Left ventricle myocardium inferior (tissue), 1 donor: ENCODE data around the gene TAF1C. TPM values are rescaled to one million over a fixed set of nuclear protein-coding genes. Genes with fewer than 3 reads are reported as not detected.

Experiments
- DNase-seq: peaks from one replicate; pipeline ENCODE4 v3.0.0-alpha.2; 2020
- H3K27ac ChIP-seq: fragments of 200-600 bp; replicated peaks from 2 replicates; pipeline ENCODE4 v1.8.0; 2021
- H3K27me3 ChIP-seq: fragments of 200-600 bp; 2 replicates; pipeline ENCODE4 v1.8.0; 2021; ENCODE audit warnings: low read depth
- H3K36me3 ChIP-seq: fragments of 200-600 bp; 2 replicates; pipeline ENCODE4 v1.8.0; 2021
- H3K4me1 ChIP-seq: fragments of 200-600 bp; 2 replicates; pipeline ENCODE4 v1.8.0; 2021
- H3K4me3 ChIP-seq: fragments of 200-600 bp; 2 replicates; pipeline ENCODE4 v1.8.0; 2021; ENCODE audit warnings: mild to moderate bottlenecking, moderate library complexity
- H3K9me3 ChIP-seq: fragments of 200-600 bp; replicated peaks from 2 replicates; pipeline ENCODE4 v1.8.0; 2021
- intact Hi-C: fragments of 100-400 bp; cut with micrococcal nuclease; formaldehyde crosslinking; loops from one replicate; pipeline ENCODE4 v1.11.0; 2022
- total RNA-seq: library from RNA; stranded (reverse); fragmentation: NEBNext Ultra II Directional; extraction: Animal tissue kit (Norgen Biotek cat#: 25700); gene quantifications from one replicate; pipeline ENCODE4 v1.2.1, GENCODE V29; 2021
- TF ChIP-seq, protein P1 (sequence below): fragments of 200-600 bp; IDR thresholded peaks from 2 replicates; pipeline ENCODE4 v1.8.0; 2021; ENCODE audit warnings: antibody characterized with exemption, mild to moderate bottlenecking, borderline replicate concordance
- donor health status: DM: no; HTN: yes; CAD: no; lungs with severe emphysema.

TAF1C gene
- total RNA-seq, 1 donor from 2014 or later = 29.0 TPM

GRCh38 chr16:84155226-84155625 lies 31.6 kb downstream of the TAF1C start:
- Histone ChIP-seq H3K4me3 (no peak overlapping the region), H3K4me1 (no peaks in the 10 kb centered on the region), H3K27ac (no peak overlapping the region), H3K36me3 (no peaks in the 10 kb centered on the region), H3K9me3 (no peaks in the 10 kb centered on the region), H3K27me3 (peaks cover 25% of the 10 kb centered on the region)
- intact Hi-C loops = no loop called here
- no peak for DNase-seq
- TF ChIP-seq, protein P1, sequence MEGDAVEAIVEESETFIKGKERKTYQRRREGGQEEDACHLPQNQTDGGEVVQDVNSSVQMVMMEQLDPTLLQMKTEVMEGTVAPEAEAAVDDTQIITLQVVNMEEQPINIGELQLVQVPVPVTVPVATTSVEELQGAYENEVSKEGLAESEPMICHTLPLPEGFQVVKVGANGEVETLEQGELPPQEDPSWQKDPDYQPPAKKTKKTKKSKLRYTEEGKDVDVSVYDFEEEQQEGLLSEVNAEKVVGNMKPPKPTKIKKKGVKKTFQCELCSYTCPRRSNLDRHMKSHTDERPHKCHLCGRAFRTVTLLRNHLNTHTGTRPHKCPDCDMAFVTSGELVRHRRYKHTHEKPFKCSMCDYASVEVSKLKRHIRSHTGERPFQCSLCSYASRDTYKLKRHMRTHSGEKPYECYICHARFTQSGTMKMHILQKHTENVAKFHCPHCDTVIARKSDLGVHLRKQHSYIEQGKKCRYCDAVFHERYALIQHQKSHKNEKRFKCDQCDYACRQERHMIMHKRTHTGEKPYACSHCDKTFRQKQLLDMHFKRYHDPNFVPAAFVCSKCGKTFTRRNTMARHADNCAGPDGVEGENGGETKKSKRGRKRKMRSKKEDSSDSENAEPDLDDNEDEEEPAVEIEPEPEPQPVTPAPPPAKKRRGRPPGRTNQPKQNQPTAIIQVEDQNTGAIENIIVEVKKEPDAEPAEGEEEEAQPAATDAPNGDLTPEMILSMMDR = no peak

- TF ChIP-seq, protein P1 = no peak
- no peaks in the 10 kb centered on the region for H3K36me3 ChIP-seq
- no peaks in the 10 kb centered on the region for H3K4me1 ChIP-seq
- H3K4me3 ChIP-seq = no peak overlapping the region
- no peaks in the 10 kb centered on the region for H3K9me3 ChIP-seq
- no peak overlapping the region for H3K27ac ChIP-seq
- intact Hi-C loops = no loop called here
- no peak for DNase-seq
- H3K27me3 ChIP-seq = peaks cover 18% of the 10 kb centered on the region
Observed at GRCh38 chr16:84153660-84154214, 33.1 kb downstream of the TAF1C start.

- DNase-seq = no peak
- Histone ChIP-seq H3K4me1 (no peaks in the 10 kb centered on the region), H3K9me3 (no peaks in the 10 kb centered on the region), H3K27ac (no peak overlapping the region), H3K27me3 (peaks cover 9% of the 10 kb centered on the region), H3K4me3 (no peak overlapping the region), H3K36me3 (no peaks in the 10 kb centered on the region)
- intact Hi-C loops = no loop called here
- TF ChIP-seq, protein P1 = no peak
Observed at GRCh38 chr16:84150926-84151325, 35.9 kb downstream of the TAF1C start.

GRCh38 chr16:84144859-84145639 lies 41.8 kb downstream of the TAF1C start, which contains the start of the genes DNAAF1 and HSDL1:
DNAAF1 (plus strand) TSS chr16:84145308; CDS start chr16:84145441, 133 bp downstream.
HSDL1 (minus strand) TSS chr16:84145177; CDS start chr16:84131321, 13,856 bp downstream.
- H3K27ac ChIP-seq = peak within 1 kb of the TSS; percentile 84
- intact Hi-C loops = no loop called here
- no peaks in the 10 kb centered on the region for H3K36me3 ChIP-seq
- no peaks in the 10 kb centered on the region for H3K27me3 ChIP-seq
- H3K4me3 ChIP-seq = peak within 1 kb of the TSS; percentile 93
- TF ChIP-seq, protein P1 = peak; percentile 25
- DNase-seq = peak; percentile 91
- H3K4me1 ChIP-seq = peaks cover 28% of the 10 kb centered on the region
- no peaks in the 10 kb centered on the region for H3K9me3 ChIP-seq

GRCh38 chr16:84144209-84144858 lies 42.5 kb downstream of the TAF1C start:
- H3K4me3 ChIP-seq = peak overlapping the region; percentile 93
- TF ChIP-seq, protein P1 = no peak
- peak; percentile 32 for DNase-seq
- intact Hi-C loops = no loop called here
- no peaks in the 10 kb centered on the region for H3K27me3 ChIP-seq
- no peaks in the 10 kb centered on the region for H3K9me3 ChIP-seq
- peaks cover 35% of the 10 kb centered on the region for H3K4me1 ChIP-seq
- no peaks in the 10 kb centered on the region for H3K36me3 ChIP-seq
- peak overlapping the region; percentile 84 for H3K27ac ChIP-seq
